ENCODE data around the gene CFAP45.
"Not testable (repeated sequence)": the region's sequence is repeated elsewhere in the genome, so short reads cannot be mapped to it uniquely, and the experiment has no call there.

Gene CFAP45

GRCh38 chr1:159908031-159908940 lies 8.3 kb upstream of the CFAP45 start:
- in situ Hi-C loops (cut with MboI; ENCODE audit: low sequenced_read_pairs): no loop called here

DNA sequence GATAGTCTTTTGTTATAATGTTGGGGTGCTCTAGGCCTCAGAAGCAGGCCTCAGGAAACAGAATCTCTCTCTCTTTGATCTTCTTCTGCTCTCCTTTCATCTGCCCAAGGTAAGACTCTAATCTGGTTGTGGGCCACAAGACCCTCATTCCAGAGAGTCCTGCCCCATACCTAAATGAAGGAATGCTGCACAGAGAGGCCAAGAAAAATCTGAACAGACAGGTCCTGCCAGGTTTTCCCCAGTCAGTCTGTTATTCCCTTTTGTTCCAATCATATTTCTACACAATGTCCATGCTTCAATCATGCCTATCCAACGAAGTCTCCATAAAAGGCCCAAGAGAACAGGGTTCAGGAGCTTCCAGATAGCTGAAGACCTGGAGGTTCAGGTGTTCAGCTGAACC lies 7.0 kb upstream of the CFAP45 start:
- in situ Hi-C loops (cut with MboI; ENCODE audit: low sequenced_read_pairs): no loop called here

GRCh38 chr1:159904036-159904435 lies 4.1 kb upstream of the CFAP45 start:
- in situ Hi-C loops (cut with MboI; ENCODE audit: low sequenced_read_pairs): not testable (repeated sequence)

GRCh38 chr1:159902541-159902940 lies 2.6 kb upstream of the CFAP45 start:
- in situ Hi-C loops (cut with MboI; ENCODE audit: low sequenced_read_pairs): no loop called here

GRCh38 chr1:159900755-159901360 lies 893 bp upstream of the CFAP45 start:
- in situ Hi-C loops (cut with MboI; ENCODE audit: low sequenced_read_pairs): no loop called here

DNA sequence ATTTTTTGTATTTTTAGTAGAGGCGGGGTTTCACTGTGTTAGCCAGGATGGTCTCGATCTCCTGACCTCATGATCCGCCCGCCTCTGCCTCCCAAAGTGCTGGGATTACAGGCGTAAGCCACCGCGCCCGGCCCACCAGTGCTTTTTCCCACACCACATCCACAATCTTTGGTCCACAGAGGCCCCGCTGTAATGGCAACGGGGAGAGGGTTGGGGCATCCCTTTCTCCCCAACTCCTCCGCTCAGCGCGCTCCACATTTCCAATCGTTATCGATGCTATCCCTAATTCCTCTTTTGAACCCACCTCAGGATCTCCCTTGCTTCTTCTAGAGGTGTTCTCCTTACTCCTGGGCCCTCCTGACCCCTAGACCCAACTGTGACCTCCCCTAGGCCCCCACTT lies 331 bp downstream of the CFAP45 start:
- in situ Hi-C loops (cut with MboI; ENCODE audit: low sequenced_read_pairs): not testable (repeated sequence)

GRCh38 chr1:159898527-159898926 lies 1.4 kb downstream of the CFAP45 start:
- in situ Hi-C loops (cut with MboI; ENCODE audit: low sequenced_read_pairs): no loop called here

DNA sequence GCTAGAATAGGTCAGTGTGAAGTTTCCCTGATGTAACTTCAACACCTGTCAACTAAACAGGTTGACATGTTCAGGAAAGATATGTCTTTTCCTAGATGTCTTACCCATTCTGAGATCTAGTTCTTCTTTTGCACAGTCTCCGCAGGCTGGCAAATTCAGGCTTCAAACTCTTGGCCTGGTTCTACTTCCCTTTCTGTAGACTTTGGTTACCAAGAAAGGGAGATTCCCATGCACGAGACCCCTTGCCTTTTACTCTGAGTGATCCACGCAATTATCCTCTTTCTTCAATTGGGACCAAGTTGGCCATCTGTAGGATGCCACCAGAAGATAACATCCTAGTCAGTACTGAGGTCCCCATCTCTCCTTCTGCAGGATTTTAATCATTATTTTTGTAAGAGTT lies 2.0 kb downstream of the CFAP45 start:
- in situ Hi-C loops (cut with MboI; ENCODE audit: low sequenced_read_pairs): no loop called here

DNA sequence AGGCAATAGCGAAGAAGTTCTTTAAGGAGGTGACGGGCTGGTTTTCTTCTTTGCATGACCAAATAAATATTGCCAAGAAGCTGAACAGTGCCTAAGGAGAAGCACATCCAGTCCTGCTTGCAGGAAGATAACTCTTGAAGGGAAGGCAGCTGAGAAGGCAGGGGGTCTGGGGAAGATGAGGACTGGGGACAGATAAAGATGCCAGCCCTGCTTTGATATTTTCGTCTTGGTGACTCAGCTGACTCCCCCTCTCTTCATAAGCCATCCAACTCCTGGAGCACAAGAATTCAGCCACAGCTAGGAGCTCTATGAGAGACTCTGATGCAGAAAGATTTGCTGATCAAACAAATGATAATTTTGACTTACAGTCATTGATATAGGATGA lies 3.4 kb downstream of the CFAP45 start:
- in situ Hi-C loops (cut with MboI; ENCODE audit: low sequenced_read_pairs): no loop called here

GRCh38 chr1:159895836-159896545 lies 4.0 kb downstream of the CFAP45 start:
- in situ Hi-C loops (cut with MboI; ENCODE audit: low sequenced_read_pairs): no loop called here

- in situ Hi-C loops (cut with MboI; ENCODE audit: low sequenced_read_pairs): no loop called here
These were observed 4.7 kb downstream of the CFAP45 start for GRCh38 chr1:159895286-159895685.

DNA sequence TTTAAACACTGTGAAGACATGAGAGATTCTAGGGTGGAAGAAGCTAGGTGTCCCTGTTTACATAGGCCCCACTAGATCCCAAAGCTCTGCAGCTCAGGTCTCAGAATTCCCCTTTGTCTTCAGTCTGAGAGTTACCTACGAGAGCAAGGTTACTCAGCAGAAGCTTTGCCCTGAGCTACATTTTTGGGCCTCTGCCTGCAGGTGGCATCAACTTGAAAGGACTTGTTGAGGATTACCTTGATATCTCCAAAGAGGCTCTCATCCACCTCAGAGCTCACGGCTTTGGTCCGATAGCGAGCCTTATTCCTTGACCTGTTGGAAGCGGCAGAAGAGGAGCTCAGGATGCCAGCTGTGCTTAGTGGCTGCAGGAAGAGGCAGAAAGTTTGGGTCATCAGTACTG lies 7.0 kb downstream of the CFAP45 start:
- in situ Hi-C loops (cut with MboI; ENCODE audit: low sequenced_read_pairs): loop anchor here (5.0 kb wide), 1 partner anchor 96 kb away; no protein-coding TSS in a partner anchor

DNA sequence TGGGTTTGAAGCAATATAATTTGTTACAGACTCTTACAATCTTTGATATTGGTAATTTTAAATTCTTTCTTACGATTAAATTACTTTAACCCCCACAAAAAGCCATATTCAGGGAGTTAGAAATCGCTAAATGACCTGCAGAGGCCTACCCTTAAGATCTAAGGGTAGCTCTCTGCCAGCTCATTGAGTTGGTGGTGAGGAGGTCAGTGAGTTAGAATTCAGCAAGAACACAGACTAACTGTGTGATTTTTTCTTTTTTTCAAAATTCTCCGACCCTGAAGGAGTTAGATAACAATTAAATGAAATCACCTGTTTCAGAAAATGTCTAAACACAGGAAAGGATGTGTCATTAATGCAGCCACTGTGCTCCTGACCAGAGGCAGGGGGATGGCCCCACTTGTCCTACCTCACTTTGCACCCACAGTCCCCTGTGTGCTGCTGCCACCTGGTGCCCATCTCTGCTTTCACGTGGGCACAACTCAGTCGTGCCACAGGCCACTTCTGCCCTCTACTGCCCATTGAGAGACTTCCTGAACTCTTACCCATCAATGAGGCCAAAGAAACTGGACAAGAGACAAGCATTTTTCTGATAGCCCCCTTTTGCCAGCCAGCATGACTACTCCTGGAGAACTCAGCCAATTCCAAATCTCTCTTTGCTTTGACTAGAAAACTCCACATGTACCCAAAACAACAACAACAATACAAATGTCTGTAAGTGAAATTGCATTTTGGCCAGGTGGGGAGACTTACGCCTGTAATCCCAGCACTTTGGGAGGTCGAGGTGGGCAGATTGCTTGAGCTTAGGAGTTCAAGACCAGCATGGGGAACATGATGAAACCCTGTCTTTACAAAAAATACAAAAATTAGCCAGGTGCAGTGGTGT lies 8.4 kb downstream of the CFAP45 start:
- in situ Hi-C loops (cut with MboI; ENCODE audit: low sequenced_read_pairs): loop anchor here (5.0 kb wide), 1 partner anchor 94 kb away; no protein-coding TSS in a partner anchor

- in situ Hi-C loops (cut with MboI; ENCODE audit: low sequenced_read_pairs): loop anchor here (5.0 kb wide), 1 partner anchor 93 kb away; no protein-coding TSS in a partner anchor
These were observed 9.6 kb downstream of the CFAP45 start for GRCh38 chr1:159890390-159890789.

- in situ Hi-C loops (cut with MboI; ENCODE audit: low sequenced_read_pairs): loop anchor here (5.0 kb wide), 1 partner anchor 93 kb away; no protein-coding TSS in a partner anchor
These were observed 10.1 kb downstream of the CFAP45 start for GRCh38 chr1:159889821-159890252.

GRCh38 chr1:159889202-159889601 lies 10.8 kb downstream of the CFAP45 start:
- in situ Hi-C loops (cut with MboI; ENCODE audit: low sequenced_read_pairs): no loop called here

DNA sequence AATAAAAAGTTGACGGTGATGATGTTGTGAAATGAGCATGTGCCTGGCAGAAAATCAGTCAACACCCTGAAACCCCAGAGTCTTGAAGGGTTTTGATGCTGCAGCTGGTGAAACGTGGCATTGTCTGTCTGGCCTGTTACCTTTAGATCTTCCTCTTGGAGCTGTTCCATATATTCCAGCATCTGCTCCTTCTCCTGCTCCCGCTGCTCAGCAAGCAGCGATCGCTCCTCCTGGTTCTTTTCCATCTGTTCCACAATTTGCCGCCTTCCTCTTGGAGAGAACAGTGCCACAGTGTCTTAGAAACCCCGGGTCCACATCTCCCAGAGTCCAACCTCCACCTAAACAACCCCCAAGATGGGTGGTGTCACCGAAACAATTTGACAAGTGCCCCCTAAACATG lies 15.7 kb downstream of the CFAP45 start:
- in situ Hi-C loops (cut with MboI; ENCODE audit: low sequenced_read_pairs): no loop called here

DNA sequence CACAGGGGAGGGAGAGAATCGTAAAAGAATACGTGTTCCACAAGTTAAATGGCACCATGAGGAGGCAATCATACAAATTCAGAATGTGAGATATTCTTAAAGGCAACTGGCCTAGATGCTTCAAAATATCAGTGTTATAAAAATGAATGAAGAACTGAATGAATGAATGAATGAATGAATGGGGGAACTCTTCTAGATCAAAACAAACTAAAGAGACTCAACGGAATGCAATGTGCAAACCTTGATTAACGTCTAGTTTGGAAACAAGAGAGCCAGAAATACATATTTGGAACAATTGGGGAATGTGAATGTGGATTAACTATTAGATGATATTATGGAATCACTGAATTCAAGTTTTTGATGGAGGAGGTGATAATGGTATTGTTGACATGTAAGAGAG lies 16.8 kb downstream of the CFAP45 start:
- in situ Hi-C loops (cut with MboI; ENCODE audit: low sequenced_read_pairs): no loop called here

- in situ Hi-C loops (cut with MboI; ENCODE audit: low sequenced_read_pairs): no loop called here
These were observed 17.5 kb downstream of the CFAP45 start for GRCh38 chr1:159882527-159882862.
